ENCODE measurements around the gene MAPK14. TPM values are rescaled to one million over a fixed set of nuclear protein-coding genes. Genes with fewer than 3 reads are reported as not detected.

MAPK14 gene
- total and polyA plus RNA-seq, 9 of the 15 experiments (the other 6 are each of a cell fraction or from before 2014, with no cell fraction given): 8.8 to 62.7 (median 35.5) TPM

DNA sequence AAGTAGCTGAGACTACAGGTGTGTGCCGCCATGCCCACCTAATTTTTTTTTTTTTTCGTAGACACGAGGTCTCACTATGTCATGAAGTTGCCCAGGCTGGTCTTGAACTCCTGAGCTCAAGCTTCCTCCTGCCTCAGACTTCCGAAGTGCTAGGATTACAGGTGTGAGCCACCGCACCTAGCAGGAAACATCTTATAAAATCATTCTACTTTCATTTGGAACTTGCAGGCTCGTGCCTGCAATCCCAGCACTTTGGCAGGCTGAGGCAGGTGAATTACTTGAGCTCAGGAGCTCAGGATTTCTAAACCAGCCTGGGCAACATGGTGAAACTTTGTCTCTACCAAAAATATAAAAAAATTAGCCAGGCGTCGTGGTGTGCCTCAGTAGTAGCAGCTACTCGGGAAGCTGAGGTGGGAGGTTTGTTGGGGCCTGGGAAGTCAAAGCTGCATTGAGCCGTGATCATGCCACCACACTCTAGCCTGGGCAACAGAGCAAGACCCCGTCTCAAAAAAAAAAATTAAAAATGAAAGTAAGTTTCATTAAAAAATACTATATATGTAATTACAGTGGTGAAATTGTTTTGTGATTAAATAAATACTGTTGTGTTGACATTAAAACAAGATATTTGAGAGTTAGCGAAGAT, 15.1 kb downstream of the MAPK14 start:
- intact Hi-C loops (cut with micrococcal nuclease) (no loop called here), in situ Hi-C loops (cut with MboI) (no loop called here)
- H3K79me2 ChIP-seq (ENCODE audit: control insufficient read depth, insufficient read depth, low read length): peaks cover 85% of the 10 kb centered on the region
- 86% methylated on average over 12 of the region's 12 CpGs for WGBS (ENCODE audit: insufficient coverage, low coverage, missing lambda C conversion rate)
- no peak for TF ChIP-seq LARP7 (IDR thresholded peaks at IDR 0.05)
- TF ChIP-seq MXI1 (IDR thresholded peaks at IDR 0.05; ENCODE audit: low read depth, low read length): no peak
- peak; percentile 60 for TF ChIP-seq ZNF121 (CRISPR knock-in tag; conservative IDR thresholded peaks at IDR 0.05)
- H3K27ac ChIP-seq (ENCODE audit: extremely low read depth, low read depth, low read length): no peak overlapping the region
- ATAC-seq (no peak), FAIRE-seq (no peak), DNase-seq (ENCODE audit: extremely low read depth in 1 of 4, low spot score in 3 of 4) (no peak)
- CTCF ChIA-PET (ENCODE audit: low intra/inter-chr PET ratio): no interaction called here
- H3K9me1 ChIP-seq (ENCODE audit: control insufficient read depth, insufficient read depth, low read length): no peaks in the 10 kb centered on the region
- peaks cover 22% of the 10 kb centered on the region for H4K20me1 ChIP-seq (replicated peaks; ENCODE audit: control insufficient read depth, insufficient read depth, low read length)
- POLR2A ChIA-PET: interaction anchor here (0.6 to 4.4 kb wide), 3 partner anchors 9 to 731 kb away, joined by 3 to 22 read pairs (median 9); partner anchors contain the start of gene MAPK14
- H2AFZ ChIP-seq (ENCODE audit: low read depth, low read length): no peak overlapping the region
- no peak overlapping the region for H3K4me2 ChIP-seq (ENCODE audit: insufficient read depth, low read length)
- peaks cover 1 to 9% of the 10 kb centered on the region in 2 experiments; a peak in 2 of 5 replicates for H3K4me1 ChIP-seq (replicated peaks in 1 of 2; ENCODE audit: control insufficient read depth in 2 of 2, insufficient read depth in 2 of 2, low read length in 2 of 2)
- no TSS peak for BruUV-seq (replicated peaks)
- no peaks in the 10 kb centered on the region for H3K36me3 ChIP-seq (ENCODE audit: control insufficient read depth, insufficient read depth, low read length)
- H3K27me3 ChIP-seq (ENCODE audit: control insufficient read depth in 2 of 2, insufficient read depth in 2 of 2, low read length in 2 of 2): no peaks in the 10 kb centered on the region
- no peak overlapping the region for H3K4me3 ChIP-seq
- H3K9ac ChIP-seq (ENCODE audit: insufficient read depth in 1 of 2, low read depth in 2 of 2, low read length in 2 of 2): no peak overlapping the region
- H3K9me3 ChIP-seq (replicated peaks; ENCODE audit: control insufficient read depth, insufficient read depth, low read depth, low read length): no peaks in the 10 kb centered on the region

- WGBS (ENCODE audit: insufficient coverage, low coverage, missing lambda C conversion rate): 51% methylated on average over 2 of the region's 2 CpGs
- ATAC-seq: no peak
- Histone ChIP-seq H3K27ac (ENCODE audit: extremely low read depth, low read depth, low read length) (no peak overlapping the region), H4K20me1 (replicated peaks; ENCODE audit: control insufficient read depth, insufficient read depth, low read length) (peaks cover 14% of the 10 kb centered on the region; the same call in 1 of the 2 replicates), H3K36me3 (ENCODE audit: control insufficient read depth, insufficient read depth, low read length) (peaks cover 18% of the 10 kb centered on the region; the same call in 2 of the 3 replicates), H3K9me3 (replicated peaks; ENCODE audit: control insufficient read depth, insufficient read depth, low read depth, low read length) (no peaks in the 10 kb centered on the region), H3K27me3 (ENCODE audit: control insufficient read depth in 2 of 2, insufficient read depth in 2 of 2, low read length in 2 of 2) (no peaks in the 10 kb centered on the region), H3K79me2 (ENCODE audit: control insufficient read depth, insufficient read depth, low read length) (peaks cover 52% of the 10 kb centered on the region), H3K4me1 (replicated peaks in 1 of 2; ENCODE audit: control insufficient read depth in 2 of 2, insufficient read depth in 2 of 2, low read length in 2 of 2) (peaks cover 0 to 9% of the 10 kb centered on the region in 2 experiments; a peak in 1 of 5 replicates), H3K4me2 (ENCODE audit: insufficient read depth, low read length) (no peak overlapping the region), H3K9ac (ENCODE audit: insufficient read depth in 1 of 2, low read depth in 2 of 2, low read length in 2 of 2) (no peak overlapping the region), H3K9me1 (ENCODE audit: control insufficient read depth, insufficient read depth, low read length) (no peaks in the 10 kb centered on the region), H2AFZ (ENCODE audit: low read depth, low read length) (no peak overlapping the region), H3K4me3 (no peak overlapping the region)
- no peak for DNase-seq (ENCODE audit: extremely low read depth in 1 of 4, low spot score in 3 of 4)
- in situ Hi-C loops (cut with MboI) (no loop called here), intact Hi-C loops (cut with micrococcal nuclease) (no loop called here)
- BruUV-seq (replicated peaks): no TSS peak
- ChIA-PET CTCF (ENCODE audit: low intra/inter-chr PET ratio) (no interaction called here), POLR2A (interaction anchor here (0.6 to 1.1 kb wide), 2 partner anchors 11 to 89 kb away, joined by 3 to 5 read pairs; no protein-coding TSS in a partner anchor)
- TF ChIP-seq DLX4 (CRISPR knock-in tag; IDR thresholded peaks at IDR 0.05) (no peak), GATAD2A (IDR thresholded peaks at IDR 0.05) (no peak), CEBPG (CRISPR knock-in tag; IDR thresholded peaks at IDR 0.05) (no peak), CEBPG (tag; conservative IDR thresholded peaks at IDR 0.05 in 1 of 2, IDR thresholded peaks at IDR 0.05 in 1 of 2) (peak in 1 of 2 experiments; percentile 56; a peak in 2 of 4 replicates)
- TF ChIP-seq, protein P1, sequence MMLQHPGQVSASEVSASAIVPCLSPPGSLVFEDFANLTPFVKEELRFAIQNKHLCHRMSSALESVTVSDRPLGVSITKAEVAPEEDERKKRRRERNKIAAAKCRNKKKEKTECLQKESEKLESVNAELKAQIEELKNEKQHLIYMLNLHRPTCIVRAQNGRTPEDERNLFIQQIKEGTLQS (IDR thresholded peaks at IDR 0.05): peak; percentile 82
- TF ChIP-seq, protein P1 (CRISPR knock-in tag; conservative IDR thresholded peaks at IDR 0.05): no peak
- no peak for FAIRE-seq
Measured at GRCh38 chr6:36049582-36049981, 22.0 kb downstream of the MAPK14 start.
